ENCODE measurements around the gene TAS2R39.

TAS2R39 gene

DNA sequence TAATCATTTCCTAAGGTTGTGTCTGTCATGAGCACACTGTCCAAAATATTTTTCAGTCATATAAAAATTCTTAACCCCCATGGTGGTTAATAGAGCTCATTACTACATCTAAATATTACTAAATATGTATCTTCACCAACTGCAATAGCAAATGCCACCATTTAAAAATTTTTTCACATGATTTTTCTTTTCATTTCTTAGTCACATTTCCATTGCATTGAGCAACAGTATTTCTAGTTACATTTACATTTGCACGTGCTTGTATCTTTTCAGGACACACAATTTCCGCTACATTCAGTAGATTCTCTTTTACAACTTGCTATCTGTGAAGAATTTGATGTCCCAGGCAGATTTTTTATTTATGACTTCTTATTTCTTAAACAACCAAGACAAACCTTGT lies 33.5 kb downstream of the TAS2R39 start:
- DNase-seq: no peak

- no peak for DNase-seq
Measured at GRCh38 chr7:143217806-143218205, 34.6 kb downstream of the TAS2R39 start.

DNA sequence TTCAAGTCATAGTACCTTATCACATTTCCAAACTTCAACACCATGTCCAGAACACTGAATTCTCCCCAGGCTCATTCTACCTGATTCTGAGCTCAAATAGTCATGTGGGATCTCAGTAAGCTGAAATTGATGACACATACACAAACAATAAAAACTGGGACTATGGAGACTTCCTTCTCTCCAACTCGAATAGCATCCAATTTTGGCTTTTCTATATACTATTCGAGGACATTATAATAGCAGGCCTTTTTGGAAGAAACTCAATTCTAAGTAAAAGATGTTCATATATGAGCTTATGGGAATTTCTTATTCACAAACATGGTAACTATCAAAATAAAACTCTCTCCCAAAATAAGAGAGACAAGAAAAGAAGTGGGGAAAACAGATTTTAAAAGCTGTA lies 38.1 kb downstream of the TAS2R39 start:
- DNase-seq: no peak

DNA sequence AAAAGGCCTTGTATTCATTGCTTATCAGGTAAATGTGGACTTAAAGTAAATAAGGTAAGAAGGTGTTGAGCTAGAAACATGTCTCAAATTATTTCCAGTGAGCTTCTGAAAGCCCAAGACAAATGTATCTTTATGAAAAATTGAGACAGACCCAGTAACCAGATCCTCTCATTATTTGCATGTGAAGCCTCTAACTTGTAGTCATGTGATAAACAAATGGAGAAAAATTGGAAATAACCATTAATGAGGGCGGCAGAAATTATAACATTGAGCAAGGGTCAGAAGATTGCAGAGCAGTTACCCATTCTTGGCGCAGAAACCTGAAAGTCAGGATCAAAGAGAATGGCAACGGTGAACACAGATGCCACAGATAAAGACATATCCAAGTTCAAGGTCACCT lies 38.5 kb downstream of the TAS2R39 start, which contains the start of gene TAS2R40:
Gene TAS2R40 (plus strand): TSS at position 301 of the 400 bp plus-strand sequence. CDS start 42 bp downstream, at position 343.
- no peak for DNase-seq

DNA sequence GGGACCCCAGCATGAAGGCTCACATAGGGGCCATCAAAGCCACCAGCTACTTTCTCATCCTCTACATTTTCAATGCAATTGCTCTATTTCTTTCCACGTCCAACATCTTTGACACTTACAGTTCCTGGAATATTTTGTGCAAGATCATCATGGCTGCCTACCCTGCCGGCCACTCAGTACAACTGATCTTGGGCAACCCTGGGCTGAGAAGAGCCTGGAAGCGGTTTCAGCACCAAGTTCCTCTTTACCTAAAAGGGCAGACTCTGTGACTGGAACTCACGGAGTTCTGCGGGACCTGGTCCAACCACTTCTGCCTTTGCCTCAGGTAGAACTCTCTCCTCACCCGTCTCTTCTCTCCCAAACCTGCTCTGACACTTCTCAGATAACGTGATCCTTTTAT lies 39.6 kb downstream of the TAS2R39 start:
- peak; percentile 76 for DNase-seq

DNA sequence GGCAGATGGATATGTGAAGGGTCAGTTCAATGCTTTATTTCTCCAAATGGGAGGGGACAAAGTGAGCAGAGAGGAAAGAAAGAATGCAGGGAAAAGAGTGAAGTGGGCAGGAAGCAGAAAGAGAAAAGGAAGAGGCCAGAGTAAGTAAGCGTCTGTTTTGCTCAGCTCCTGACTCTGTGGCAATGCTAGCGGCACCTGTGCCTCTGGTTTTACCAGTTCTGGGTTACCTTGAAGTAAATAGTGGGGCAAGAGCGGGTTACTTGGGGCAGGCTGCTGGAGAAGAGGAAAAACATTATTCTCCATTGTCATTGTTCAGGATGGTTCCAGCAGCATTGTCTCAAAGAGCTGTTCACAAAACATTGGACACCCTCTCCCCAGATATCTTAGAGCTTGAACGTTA lies 40.6 kb downstream of the TAS2R39 start:
- DNase-seq: no peak

GRCh38 chr7:143225047-143225446 lies 41.8 kb downstream of the TAS2R39 start:
- DNase-seq: no peak

- no peak for DNase-seq
Measured at GRCh38 chr7:143227806-143228205, 44.6 kb downstream of the TAS2R39 start.

DNA sequence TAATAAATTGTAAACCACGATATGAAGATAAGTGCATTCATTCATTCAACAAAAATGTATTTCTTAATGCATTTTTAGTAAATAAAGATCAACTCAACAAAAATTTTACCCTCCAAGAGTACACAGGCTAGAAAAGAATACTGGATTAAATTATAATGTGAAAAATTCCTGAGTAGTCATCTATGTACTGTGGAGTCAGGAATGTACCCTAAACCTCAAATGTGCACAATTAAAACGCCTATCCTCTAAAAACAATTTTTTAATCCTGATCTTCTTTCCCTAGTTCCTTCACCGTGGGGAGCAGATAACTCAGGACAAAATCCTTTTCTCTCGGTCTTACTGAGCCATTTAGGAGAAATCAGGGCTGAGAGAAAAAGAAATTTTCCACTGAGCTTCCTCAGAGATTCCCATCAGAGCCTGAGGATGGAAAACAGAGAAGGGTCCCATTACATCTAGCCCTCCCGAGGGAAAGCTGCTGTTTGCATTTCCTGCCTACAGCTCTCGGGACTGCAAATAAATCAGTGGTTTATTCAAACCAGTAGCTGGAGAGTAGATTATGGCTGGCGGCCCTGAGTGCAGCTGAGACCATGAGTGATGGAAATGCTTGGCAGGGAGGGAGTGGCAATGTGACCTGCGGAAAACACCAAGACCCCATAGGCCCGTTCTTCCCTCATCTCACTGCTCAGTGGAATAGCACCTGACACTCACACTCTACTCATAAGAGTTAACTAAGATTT lies 46.0 kb downstream of the TAS2R39 start:
- no peak for DNase-seq

DNA sequence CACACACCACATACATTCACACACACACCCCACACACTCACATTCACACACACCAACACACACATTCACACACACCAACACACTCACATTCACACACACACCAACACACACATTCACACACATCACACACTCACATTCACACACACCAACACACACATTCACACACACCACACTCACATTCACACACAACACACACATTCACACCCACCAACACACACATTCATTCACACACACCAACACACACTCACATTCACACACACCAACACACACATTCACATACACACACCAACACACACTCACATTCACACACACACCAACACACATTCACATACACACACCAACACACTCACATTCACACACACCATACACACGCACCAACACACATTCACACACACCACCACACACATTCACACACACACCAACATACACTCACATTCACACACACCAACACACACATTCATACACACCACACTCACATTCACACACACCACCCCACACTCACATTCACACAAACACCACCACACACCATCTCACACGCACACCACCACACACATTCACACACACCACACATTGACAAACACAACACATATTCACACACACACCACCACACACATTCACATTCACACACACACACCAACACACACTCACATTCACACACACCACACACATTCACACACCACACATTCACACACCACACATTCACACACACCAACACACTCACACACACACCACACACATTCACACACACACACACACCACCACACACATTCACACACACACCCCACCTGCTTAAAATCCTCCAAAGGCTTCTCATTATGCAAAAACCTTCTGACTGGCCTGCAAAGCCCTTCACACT lies 47.6 kb downstream of the TAS2R39 start:
- DNase-seq: no peak

All from hematopoietic multipotent progenitor cell treated with erythropoietin and hydrocortisone succinate and interleukin-3 and kit ligand, for 4 days (in vitro differentiated cells).